Prostate gland (tissue), 2 donors: Measurements from ENCODE around the gene LITAF. TPM values are rescaled to one million over a fixed set of nuclear protein-coding genes. Genes with fewer than 3 reads are reported as not detected.
A peak's percentile ranks its signal among the peaks of the same experiment; 100 is the strongest.
"Not testable (repeated sequence)": the region's sequence is repeated elsewhere in the genome, so short reads cannot be mapped to it uniquely, and the experiment has no call there.

Source experiments
- DNase-seq: peaks from one replicate; pipeline ENCODE4 v3.0.0-alpha.2; 2019; ENCODE audit warnings: low spot score
- H3K27ac ChIP-seq, 2 donors: fragments of 200-600 bp; sonication (generic); 2 replicates each; pipeline ENCODE4 v1.5.1; 2017 to 2019
- H3K27me3 ChIP-seq: fragments of 200-600 bp; sonication (generic); replicated peaks from 2 replicates; pipeline ENCODE4 v1.5.1; 2019; ENCODE audit not compliant: insufficient read depth
- H3K36me3 ChIP-seq, 2 donors: fragments of 200-600 bp; sonication (generic); 1 replicate in 1 of 2; 2 replicates in 1 of 2; pipeline versions ENCODE4 v1.5.1 to v1.8.1; 2017 to 2019
- H3K4me1 ChIP-seq: fragments of 200-600 bp; sonication (generic); replicated peaks from 2 replicates; pipeline ENCODE4 v1.5.1; 2019
- H3K4me3 ChIP-seq, 2 donors: fragments of 200-600 bp; sonication (generic); 2 replicates each; pipeline ENCODE4 v1.5.1; 2017 to 2019
- H3K9me3 ChIP-seq: fragments of 200-600 bp; sonication (generic); 2 replicates; pipeline ENCODE4 v1.5.1; 2017
- CTCF ChIP-seq, 4 experiments: fragments of 200-600 bp in 2 of 4; fragments of 450-650 bp in 2 of 4; sonication (generic) in 2 of 4; IDR thresholded peaks; 1 replicate in 3 of 4; 2 replicates in 1 of 4; pipeline ENCODE4 v1.5.1; 2016 to 2019; ENCODE audit warnings: antibody characterized with exemption in 4 of 4, mild to moderate bottlenecking in 2 of 4, moderate library complexity in 2 of 4
- POLR2A ChIP-seq: fragments of 450-650 bp; IDR thresholded peaks from one replicate; pipeline ENCODE4 v1.6.1; 2016; ENCODE audit warnings: antibody characterized with exemption, mild to moderate bottlenecking
- POLR2AphosphoS5 ChIP-seq: sonication (generic); formaldehyde crosslinking; IDR thresholded peaks from one replicate; pipeline ENCODE4 v1.6.1; 2017; ENCODE audit warnings: antibody characterized with exemption
- WGBS: methylation state at CpG from one replicate; pipeline ENCODE4 v1.1.5; 2018; 5-methylcytosine and 5-hydroxymethylcytosine counted together
- intact Hi-C: fragments of 100-400 bp; cut with DNase I; formaldehyde crosslinking; loops from one replicate; pipeline ENCODE4 v1.14.2; 2022
- total RNA-seq, 2 donors: library from RNA; depleted of rRNA; stranded (reverse); fragments of >200 nt; gene quantifications; one replicate each; pipeline ENCODE4 v1.1.0, GENCODE V29; 2016

The LITAF gene
- total RNA-seq, 2 donors from 2014 or later, result 92.5 to 137 TPM

GRCh38 chr16:11506741-11507305 is 79.9 kb downstream of the LITAF start:
- Histone ChIP-seq H3K27me3 (no peaks in the 10 kb centered on the region), H3K9me3 (no peaks in the 10 kb centered on the region), H3K4me1 (no peaks in the 10 kb centered on the region), H3K36me3 (no peaks in the 10 kb centered on the region), H3K27ac (peak overlapping the region; percentile 42 to 73), H3K4me3 (no peak overlapping the region)
- TF ChIP-seq CTCF (IDR thresholded peaks at IDR 0.05), result peak in 2 of 4 experiments; percentile 11
- no peak for TF ChIP-seq POLR2AphosphoS5
- no peak for DNase-seq
- intact Hi-C loops, result no loop called here
- WGBS, result 70% methylated on average over 12 of the region's 12 CpGs

GRCh38 chr16:11504261-11504660 is 82.5 kb downstream of the LITAF start:
- H3K9me3 ChIP-seq, H3K4me1 ChIP-seq, H3K4me3 ChIP-seq, DNase-seq, H3K27me3 ChIP-seq, intact Hi-C loops, H3K36me3 ChIP-seq, H3K27ac ChIP-seq: not testable (repeated sequence)
- WGBS, result 80% methylated on average over 13 of the region's 13 CpGs

GRCh38 chr16:11503566-11503965 is 83.2 kb downstream of the LITAF start:
- Histone ChIP-seq H3K9me3 (no peaks in the 10 kb centered on the region), H3K4me1 (no peaks in the 10 kb centered on the region), H3K27ac (no peak overlapping the region), H3K4me3 (no peak overlapping the region), H3K27me3 (no peaks in the 10 kb centered on the region), H3K36me3 (no peaks in the 10 kb centered on the region)
- TF ChIP-seq POLR2A (no peak), POLR2AphosphoS5 (no peak), CTCF (IDR thresholded peaks at IDR 0.05) (no peak)
- WGBS, result 62% methylated on average over 10 of the region's 10 CpGs
- intact Hi-C loops, result no loop called here
- no peak for DNase-seq

GRCh38 chr16:11502239-11502638 is 84.5 kb downstream of the LITAF start:
- H3K4me3 ChIP-seq, result no peak overlapping the region
- intact Hi-C loops, result no loop called here
- 68% methylated on average over 4 of the region's 4 CpGs for WGBS
- no peak overlapping the region for H3K27ac ChIP-seq
- TF ChIP-seq POLR2A (no peak), CTCF (IDR thresholded peaks at IDR 0.05) (no peak), POLR2AphosphoS5 (no peak)
- no peaks in the 10 kb centered on the region for H3K9me3 ChIP-seq
- no peaks in the 10 kb centered on the region for H3K36me3 ChIP-seq
- H3K4me1 ChIP-seq, result peaks cover 4% of the 10 kb centered on the region
- no peaks in the 10 kb centered on the region for H3K27me3 ChIP-seq
- DNase-seq, result no peak

- no peaks in the 10 kb centered on the region for H3K9me3 ChIP-seq
- H3K27ac ChIP-seq, result no peak overlapping the region
- peaks cover 9% of the 10 kb centered on the region for H3K4me1 ChIP-seq
- DNase-seq, result no peak
- TF ChIP-seq POLR2A (no peak), CTCF (IDR thresholded peaks at IDR 0.05) (no peak), POLR2AphosphoS5 (no peak)
- intact Hi-C loops, result no loop called here
- 58% methylated on average over 9 of the region's 9 CpGs for WGBS
- no peaks in the 10 kb centered on the region for H3K27me3 ChIP-seq
- H3K36me3 ChIP-seq, result no peaks in the 10 kb centered on the region
- no peak overlapping the region for H3K4me3 ChIP-seq
Measured at GRCh38 chr16:11501632-11502031, 85.1 kb downstream of the LITAF start.
